Upper lobe of left lung (tissue), 4 donors: ENCODE data around the gene TMEM178B.

Experiments used
- POLR2A ChIP-seq, 4 donors: fragments of 450-650 bp; IDR thresholded peaks; one replicate each; pipeline ENCODE4 v1.5.1; 2016 to 2017; ENCODE audit warnings: antibody characterized with exemption in 4 of 4, mild to moderate bottlenecking in 2 of 4
- TF ChIP-seq, protein P1 (sequence below), 6 experiments: fragments of 450-650 bp in 4 of 6; fragments of 200-600 bp in 2 of 6; sonication (generic) in 2 of 6; IDR thresholded peaks; one replicate each; pipeline ENCODE4 v1.5.1; 2016 to 2019; ENCODE audit warnings: antibody characterized with exemption in 6 of 6

DNA sequence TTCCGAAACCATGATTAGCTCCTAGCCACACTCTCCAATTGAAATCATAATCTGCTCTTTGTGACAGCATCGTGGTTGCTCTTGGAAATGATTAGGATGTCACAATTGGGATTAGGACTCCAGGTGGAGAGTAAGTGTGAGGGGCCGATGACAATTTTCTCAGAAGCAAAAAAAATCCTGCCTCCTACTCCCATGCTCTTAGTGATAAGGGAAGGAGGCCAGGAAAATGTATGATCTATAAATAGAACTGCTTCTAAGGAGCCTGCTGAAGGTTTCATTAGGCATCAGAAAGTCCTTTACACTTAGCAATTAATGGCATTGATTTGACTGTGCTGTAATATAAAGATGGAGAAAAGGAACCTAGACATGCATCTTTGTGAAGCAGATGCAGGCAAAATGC, 251.0 kb downstream of the TMEM178B start:
- no peak for TF ChIP-seq POLR2A (IDR thresholded peaks at IDR 0.05)
- TF ChIP-seq, protein P1, sequence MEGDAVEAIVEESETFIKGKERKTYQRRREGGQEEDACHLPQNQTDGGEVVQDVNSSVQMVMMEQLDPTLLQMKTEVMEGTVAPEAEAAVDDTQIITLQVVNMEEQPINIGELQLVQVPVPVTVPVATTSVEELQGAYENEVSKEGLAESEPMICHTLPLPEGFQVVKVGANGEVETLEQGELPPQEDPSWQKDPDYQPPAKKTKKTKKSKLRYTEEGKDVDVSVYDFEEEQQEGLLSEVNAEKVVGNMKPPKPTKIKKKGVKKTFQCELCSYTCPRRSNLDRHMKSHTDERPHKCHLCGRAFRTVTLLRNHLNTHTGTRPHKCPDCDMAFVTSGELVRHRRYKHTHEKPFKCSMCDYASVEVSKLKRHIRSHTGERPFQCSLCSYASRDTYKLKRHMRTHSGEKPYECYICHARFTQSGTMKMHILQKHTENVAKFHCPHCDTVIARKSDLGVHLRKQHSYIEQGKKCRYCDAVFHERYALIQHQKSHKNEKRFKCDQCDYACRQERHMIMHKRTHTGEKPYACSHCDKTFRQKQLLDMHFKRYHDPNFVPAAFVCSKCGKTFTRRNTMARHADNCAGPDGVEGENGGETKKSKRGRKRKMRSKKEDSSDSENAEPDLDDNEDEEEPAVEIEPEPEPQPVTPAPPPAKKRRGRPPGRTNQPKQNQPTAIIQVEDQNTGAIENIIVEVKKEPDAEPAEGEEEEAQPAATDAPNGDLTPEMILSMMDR (IDR thresholded peaks at IDR 0.05): no peak
